Stomach (tissue), 4 donors: ENCODE results near the gene CDC42SE1.

Source experiments
- CTCF ChIP-seq, 7 experiments: fragments of 450-650 bp in 4 of 7; fragments of 200-600 bp in 3 of 7; sonication (generic) in 3 of 7; IDR thresholded peaks; one replicate each; pipeline ENCODE4 v1.5.1; 2016 to 2019; ENCODE audit warnings: antibody characterized with exemption in 7 of 7, control low read depth in 2 of 7, mild to moderate bottlenecking in 1 of 7
- EP300 ChIP-seq: sonication (generic); formaldehyde crosslinking; IDR thresholded peaks from one replicate; pipeline ENCODE4 v1.6.1; 2017; ENCODE audit warnings: antibody characterized with exemption
- POLR2A ChIP-seq, 4 donors: fragments of 450-650 bp; IDR thresholded peaks; one replicate each; pipeline ENCODE4 v1.6.1; 2016; ENCODE audit warnings: antibody characterized with exemption in 4 of 4, control low read depth in 2 of 4, mild to moderate bottlenecking in 1 of 4, moderate library complexity in 1 of 4

- TF ChIP-seq CTCF (IDR thresholded peaks at IDR 0.05) (no peak), POLR2A (IDR thresholded peaks at IDR 0.05) (no peak), EP300 (no peak)
Measured at GRCh38 chr1:151067185-151067584, 7.8 kb upstream of the CDC42SE1 start.
